Measurements from ENCODE around the gene CDC42EP4. TPM values are rescaled to one million over a fixed set of nuclear protein-coding genes. Genes with fewer than 3 reads are reported as not detected.

Gene CDC42EP4
- total RNA-seq, 1 experiment from 2014 or later = 25.8 TPM

DNA sequence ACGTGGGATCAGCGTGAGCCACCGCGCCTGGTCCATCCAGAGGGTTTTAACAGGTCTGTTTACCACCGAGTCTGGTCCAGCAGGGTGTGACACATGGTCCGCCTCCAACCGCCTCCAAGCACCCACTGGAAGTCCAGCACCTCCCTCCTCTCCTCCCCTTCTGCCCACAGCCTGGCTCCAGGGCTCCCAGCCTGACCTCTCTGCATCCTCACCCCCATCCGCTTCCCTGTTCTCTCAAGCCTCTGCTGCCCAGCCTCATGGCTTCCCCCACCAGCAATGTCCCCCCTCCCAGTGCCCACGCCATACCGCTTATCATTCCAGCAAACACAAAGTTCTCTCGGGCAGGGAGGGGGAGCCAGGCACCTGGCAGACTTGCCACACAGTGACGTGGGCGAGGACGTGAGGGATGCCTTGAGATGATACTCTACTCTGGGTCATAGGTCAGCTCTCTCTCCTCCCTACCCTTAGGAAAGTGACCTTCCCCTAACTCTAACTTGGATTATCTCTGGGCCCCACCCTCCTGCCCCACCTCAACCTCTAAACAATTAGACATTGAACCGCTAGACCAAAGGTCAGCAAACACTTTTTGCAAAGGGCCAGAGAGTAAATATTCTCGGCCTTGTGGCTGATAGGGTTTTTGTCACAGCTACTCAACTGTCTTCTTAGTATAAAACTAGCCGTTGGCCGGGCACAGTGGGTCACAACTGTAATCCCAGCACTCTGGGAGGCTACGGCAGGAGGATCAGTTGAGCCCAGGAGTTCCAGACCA is 23.1 kb downstream of the CDC42EP4 start:
- CTCF ChIA-PET = interaction anchor here (0.6 kb wide), 1 partner anchor 81 kb away, joined by 3 read pairs; no protein-coding TSS in a partner anchor

DNA sequence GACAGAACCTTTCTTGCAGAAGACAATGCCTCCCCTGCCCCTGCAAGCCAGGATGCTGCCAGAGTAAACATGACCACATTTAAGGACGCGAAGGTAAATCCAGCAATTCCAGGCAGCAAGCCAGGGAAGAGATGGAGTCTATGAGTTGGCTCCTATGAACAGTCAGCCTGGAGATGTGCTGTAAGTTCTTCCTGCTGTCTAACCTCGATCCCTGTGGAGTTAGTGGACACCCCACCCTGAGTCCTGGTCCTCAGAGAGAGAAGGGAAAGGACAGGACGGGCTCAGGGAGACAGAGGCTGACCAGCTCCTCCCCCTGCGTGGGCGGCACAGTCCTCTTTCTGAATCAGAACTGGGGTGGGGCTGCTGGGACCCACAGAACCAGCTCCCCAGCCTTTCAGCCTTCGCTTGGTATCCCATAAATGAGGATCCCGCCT is 24.9 kb downstream of the CDC42EP4 start:
- CTCF ChIA-PET = no interaction called here
- no peak overlapping the region for H3K4me3 Mint-ChIP-seq (ENCODE audit: unreplicated experiment)

More for the DNA sequence above, 23.1 kb downstream of the CDC42EP4 start:
- POLR2A ChIA-PET = interaction anchor here (1.0 kb wide), 1 partner anchor 22 kb away, joined by 3 read pairs; no protein-coding TSS in a partner anchor
- Mint-ChIP-seq H3K27ac (ENCODE audit: unreplicated experiment) (peak overlapping the region; percentile 85), H3K9me3 (ENCODE audit: unreplicated experiment) (no peaks in the 10 kb centered on the region), H3K27me3 (ENCODE audit: insufficient read depth, unreplicated experiment) (no peaks in the 10 kb centered on the region), H3K36me3 (ENCODE audit: insufficient read depth, unreplicated experiment) (peaks cover 28% of the 10 kb centered on the region), H3K4me1 (ENCODE audit: low read depth, unreplicated experiment) (peaks cover 57% of the 10 kb centered on the region), H3K4me3 (ENCODE audit: unreplicated experiment) (peak overlapping the region; percentile 33)
- BruUV-seq (replicated peaks) = no TSS peak
- no peak for TF ChIP-seq CTCF (IDR thresholded peaks at IDR 0.05; ENCODE audit: insufficient read depth in 1 of 2, low read depth in 1 of 2, low read length in 1 of 2, severe bottlenecking in 1 of 2, unreplicated experiment in 1 of 2)
- H3K36me3 ChIP-seq (ENCODE audit: control insufficient read depth, insufficient read depth, low read length) = no peaks in the 10 kb centered on the region; the same call in 1 of the 2 replicates
- peak; percentile 51 to 63 for DNase-seq
- H3K27me3 ChIP-seq (replicated peaks; ENCODE audit: control insufficient read depth, insufficient read depth, low read length) = no peaks in the 10 kb centered on the region
- intact Hi-C loops (cut with micrococcal nuclease; ENCODE audit: unreplicated experiment) = loop anchor here (2.0 kb wide), 1 partner anchor 20 kb away; no protein-coding TSS in a partner anchor
- peaks cover 41% of the 10 kb centered on the region for H3K4me1 ChIP-seq
- H3K4me3 ChIP-seq (ENCODE audit: low read depth, low read length) = no peak overlapping the region
- H3K9me3 ChIP-seq = no peaks in the 10 kb centered on the region

More for the DNA sequence above, 24.9 kb downstream of the CDC42EP4 start:
- H3K9me3 ChIP-seq = no peaks in the 10 kb centered on the region
- no TSS peak for BruUV-seq (replicated peaks)
- H3K4me1 ChIP-seq = peaks cover 37% of the 10 kb centered on the region
- peak overlapping the region; percentile 37 for H3K27ac Mint-ChIP-seq (ENCODE audit: unreplicated experiment)
- no peaks in the 10 kb centered on the region for H3K9me3 Mint-ChIP-seq (ENCODE audit: unreplicated experiment)
- DNase-seq = no peak
- H3K4me3 ChIP-seq (ENCODE audit: low read depth, low read length) = no peak overlapping the region
- TF ChIP-seq CTCF (IDR thresholded peaks at IDR 0.05; ENCODE audit: insufficient read depth in 1 of 2, low read depth in 1 of 2, low read length in 1 of 2, severe bottlenecking in 1 of 2, unreplicated experiment in 1 of 2) = no peak
- POLR2A ChIA-PET = no interaction called here
- H3K4me1 Mint-ChIP-seq (ENCODE audit: low read depth, unreplicated experiment) = peaks cover 49% of the 10 kb centered on the region
- H3K36me3 Mint-ChIP-seq (ENCODE audit: insufficient read depth, unreplicated experiment) = peaks cover 28% of the 10 kb centered on the region
- intact Hi-C loops (cut with micrococcal nuclease; ENCODE audit: unreplicated experiment) = no loop called here
- no peaks in the 10 kb centered on the region; the same call in 1 of the 2 replicates for H3K36me3 ChIP-seq (ENCODE audit: control insufficient read depth, insufficient read depth, low read length)
- no peaks in the 10 kb centered on the region for H3K27me3 ChIP-seq (replicated peaks; ENCODE audit: control insufficient read depth, insufficient read depth, low read length)
- H3K27me3 Mint-ChIP-seq (ENCODE audit: insufficient read depth, unreplicated experiment) = no peaks in the 10 kb centered on the region

Data from Caco-2 (cell line).